GM20000 (cell line): ENCODE measurements around the gene CCDC106.

ENCODE experiments used
- DNase-seq: peaks from one replicate; pipeline ENCODE4 v3.0.0; 2012; ENCODE audit warnings: low spot score
- TF ChIP-seq, protein P1 (sequence below): IDR thresholded peaks from 2 replicates; pipeline ENCODE4 v1.5.1; 2012; ENCODE audit warnings: mild to moderate bottlenecking, control low read depth; ENCODE audit errors: extremely low read depth, missing control alignments

The CCDC106 gene

DNA sequence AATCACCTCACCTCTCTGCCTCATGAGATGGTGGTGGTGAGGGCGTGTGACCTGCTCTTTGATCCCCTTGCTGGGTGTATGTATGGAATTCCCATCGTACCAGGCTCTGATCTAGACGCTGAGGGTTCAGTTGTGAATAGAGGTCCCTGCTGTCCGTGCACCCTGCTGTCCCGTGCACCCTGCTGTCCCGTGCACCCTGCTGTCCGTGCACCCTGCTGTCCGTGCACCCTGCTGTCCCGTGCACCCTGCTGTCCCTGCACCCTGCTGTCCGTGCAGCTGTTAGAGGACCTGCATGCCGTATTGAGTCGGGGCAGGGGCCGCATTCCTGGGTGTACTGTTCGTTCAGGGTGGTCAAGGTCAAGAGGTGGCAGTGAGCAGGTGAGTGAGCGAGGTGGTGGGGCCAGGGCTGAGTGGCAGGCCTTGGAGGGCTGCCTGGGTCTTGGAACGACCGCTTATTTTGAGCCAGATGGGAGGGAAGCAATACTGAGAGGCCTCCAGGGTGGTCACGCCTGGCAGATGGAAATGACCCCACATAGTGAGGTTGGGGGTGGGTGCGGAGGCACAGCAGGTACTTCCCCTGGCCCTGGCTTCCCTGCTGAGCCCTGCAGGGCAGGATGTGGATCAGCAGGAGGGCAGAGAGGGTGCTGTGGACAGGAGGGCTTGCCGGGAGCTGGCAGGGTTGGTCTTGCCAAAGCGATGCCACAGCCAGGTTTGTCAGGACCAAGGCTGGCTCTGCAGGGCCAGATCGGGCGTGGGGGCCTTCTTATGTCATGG lies 22.5 kb downstream of the CCDC106 start:
- TF ChIP-seq, protein P1, sequence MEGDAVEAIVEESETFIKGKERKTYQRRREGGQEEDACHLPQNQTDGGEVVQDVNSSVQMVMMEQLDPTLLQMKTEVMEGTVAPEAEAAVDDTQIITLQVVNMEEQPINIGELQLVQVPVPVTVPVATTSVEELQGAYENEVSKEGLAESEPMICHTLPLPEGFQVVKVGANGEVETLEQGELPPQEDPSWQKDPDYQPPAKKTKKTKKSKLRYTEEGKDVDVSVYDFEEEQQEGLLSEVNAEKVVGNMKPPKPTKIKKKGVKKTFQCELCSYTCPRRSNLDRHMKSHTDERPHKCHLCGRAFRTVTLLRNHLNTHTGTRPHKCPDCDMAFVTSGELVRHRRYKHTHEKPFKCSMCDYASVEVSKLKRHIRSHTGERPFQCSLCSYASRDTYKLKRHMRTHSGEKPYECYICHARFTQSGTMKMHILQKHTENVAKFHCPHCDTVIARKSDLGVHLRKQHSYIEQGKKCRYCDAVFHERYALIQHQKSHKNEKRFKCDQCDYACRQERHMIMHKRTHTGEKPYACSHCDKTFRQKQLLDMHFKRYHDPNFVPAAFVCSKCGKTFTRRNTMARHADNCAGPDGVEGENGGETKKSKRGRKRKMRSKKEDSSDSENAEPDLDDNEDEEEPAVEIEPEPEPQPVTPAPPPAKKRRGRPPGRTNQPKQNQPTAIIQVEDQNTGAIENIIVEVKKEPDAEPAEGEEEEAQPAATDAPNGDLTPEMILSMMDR, result no peak
- no peak for DNase-seq

DNA sequence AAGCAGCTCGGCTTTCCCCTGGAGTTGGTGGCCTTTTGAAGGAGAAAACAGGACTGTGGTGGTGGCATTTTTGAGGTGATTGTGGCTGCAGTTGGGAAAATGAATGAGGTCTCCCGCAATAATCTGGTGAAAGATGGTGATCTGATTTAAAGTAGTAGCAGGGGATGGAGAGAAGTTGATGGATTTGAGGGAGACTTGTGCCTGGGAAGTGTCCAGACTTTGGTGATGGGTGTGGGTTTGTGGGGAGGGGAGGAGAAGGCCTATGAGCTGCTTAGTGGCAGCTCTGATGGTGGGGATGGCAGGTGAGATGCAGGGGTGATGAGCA lies 23.0 kb downstream of the CCDC106 start:
- DNase-seq, result no peak
- TF ChIP-seq, protein P1, result no peak

DNA sequence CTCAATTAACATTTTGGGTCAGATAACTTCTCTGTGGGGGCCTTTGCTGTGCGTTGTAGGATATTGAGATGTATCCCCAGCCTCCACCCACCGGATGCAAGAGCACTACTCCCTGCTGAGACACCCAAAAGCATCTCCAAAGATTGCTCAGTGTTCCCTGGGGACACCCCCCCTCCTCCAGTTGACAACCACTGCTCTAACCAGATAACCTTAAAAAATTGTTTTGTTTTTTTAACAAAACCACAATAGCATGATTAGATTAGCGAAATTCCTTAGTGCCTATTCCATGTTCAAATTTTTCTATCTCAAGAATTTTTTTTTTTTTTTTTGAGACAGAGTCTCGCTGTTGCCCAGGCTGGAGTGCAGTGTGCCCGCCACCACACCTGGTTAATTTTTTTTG lies 24.4 kb downstream of the CCDC106 start:
- no peak for DNase-seq
- TF ChIP-seq, protein P1, result no peak

DNA sequence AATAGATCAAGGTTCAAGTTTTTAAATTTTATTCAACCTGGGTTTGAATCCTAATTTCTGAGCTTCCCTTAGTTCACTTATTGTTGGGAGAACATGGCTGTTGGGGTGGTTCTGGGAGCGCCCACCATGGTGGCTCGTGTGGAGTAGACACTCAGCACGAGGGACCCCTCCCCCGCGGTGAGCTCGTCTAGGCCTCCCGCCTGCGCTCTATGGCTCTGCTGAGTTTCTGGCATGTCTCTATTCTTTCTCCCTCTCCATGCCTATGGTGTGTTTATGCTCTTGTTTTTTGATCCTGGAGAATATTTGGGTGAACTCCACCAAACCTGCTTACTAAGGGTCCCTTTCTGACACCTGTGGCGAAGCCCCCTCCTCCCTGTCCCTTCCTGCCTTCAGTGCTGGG lies 25.5 kb downstream of the CCDC106 start:
- DNase-seq, result no peak
- TF ChIP-seq, protein P1, result no peak

DNA sequence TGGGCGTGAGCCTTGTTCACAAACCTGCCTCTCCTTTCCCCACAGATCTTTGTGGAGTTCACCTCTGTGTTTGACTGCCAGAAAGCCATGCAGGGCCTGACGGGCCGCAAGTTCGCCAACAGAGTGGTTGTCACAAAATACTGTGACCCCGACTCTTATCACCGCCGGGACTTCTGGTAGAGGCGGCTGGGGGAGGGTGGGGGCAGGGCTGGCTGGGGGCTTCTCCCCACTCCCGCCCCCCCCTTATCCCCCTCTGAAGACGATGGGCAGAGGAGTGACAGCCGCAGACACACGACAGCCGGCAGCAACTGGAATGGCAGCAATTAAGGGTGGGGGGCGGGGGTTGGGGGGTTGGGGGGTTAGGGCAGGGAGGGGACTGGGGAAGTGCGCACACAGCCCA lies 25.9 kb downstream of the CCDC106 start:
- no peak for DNase-seq
- TF ChIP-seq, protein P1, result no peak

DNA sequence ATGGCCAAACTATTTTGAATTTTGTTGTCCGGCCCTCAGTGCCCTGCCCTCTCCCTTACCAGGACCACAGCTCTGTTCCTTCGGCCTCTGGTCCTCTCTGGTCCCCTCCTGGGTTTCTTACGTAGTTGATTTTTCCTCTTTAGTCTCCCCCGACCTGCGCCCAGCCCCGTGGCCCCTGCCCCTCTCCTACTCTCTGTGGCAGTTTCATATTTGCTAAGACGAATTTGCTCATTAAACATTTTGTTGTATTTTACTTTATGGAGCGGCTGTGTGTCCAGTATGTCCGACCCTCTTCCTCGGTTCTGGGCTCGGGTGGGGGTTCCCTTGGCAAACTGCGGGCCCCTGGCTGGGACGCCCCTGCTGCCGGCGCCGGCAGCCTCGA lies 26.4 kb downstream of the CCDC106 start:
- DNase-seq, result no peak

DNA sequence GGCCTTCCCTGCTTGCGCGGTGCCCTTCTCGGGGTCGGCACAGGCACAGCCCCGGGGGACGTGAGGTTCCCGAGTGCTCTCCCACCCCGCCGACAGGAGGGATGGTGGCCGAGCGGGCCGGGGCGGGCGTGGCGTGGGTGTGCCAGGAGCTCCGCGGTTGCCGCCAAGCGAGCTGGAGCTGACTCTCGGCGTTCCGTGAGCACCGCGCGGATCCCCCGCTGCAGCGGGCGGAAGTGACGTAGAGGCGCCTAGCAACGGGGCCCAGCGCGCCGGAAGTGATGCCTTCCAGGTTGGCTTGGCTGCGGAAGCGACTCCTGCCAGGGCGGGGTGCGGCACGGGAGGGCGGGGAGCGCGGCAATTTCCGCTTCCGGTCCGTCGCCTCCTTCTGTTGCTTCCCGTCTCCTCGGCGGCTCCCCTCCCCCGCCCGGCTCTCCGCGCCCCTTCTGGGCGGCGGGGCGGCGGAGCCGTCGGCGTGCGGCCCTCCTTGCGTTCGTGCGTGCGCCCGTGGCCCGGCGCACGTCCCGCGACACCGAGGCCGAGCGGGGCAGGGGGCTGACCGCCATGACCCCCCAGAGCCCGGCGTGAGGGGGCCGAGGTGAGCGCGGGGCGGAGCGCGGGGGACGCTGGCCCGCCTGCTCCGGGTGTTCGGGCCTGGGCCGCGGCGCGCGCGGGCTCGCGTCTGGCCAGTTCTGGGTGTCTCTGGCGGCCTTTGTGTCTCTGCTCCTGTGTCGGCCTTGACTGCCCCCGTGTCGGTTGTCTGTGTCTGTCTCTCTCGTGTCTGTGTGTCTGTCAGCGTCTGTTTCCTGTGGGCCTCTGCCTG lies 27.0 kb downstream of the CCDC106 start, which contains the start of gene EPN1:
TSS of gene EPN1 (plus strand) at position 386 of the 820 bp plus-strand sequence. CDS start 3,402 bp downstream, outside the sequence.
- TF ChIP-seq, protein P1, result no peak

More for the DNA sequence above, 26.4 kb downstream of the CCDC106 start:
- TF ChIP-seq, protein P1, result no peak

More for the DNA sequence above, 27.0 kb downstream of the CCDC106 start, which contains the start of gene EPN1:
- DNase-seq, result peak; percentile 99
